Measurements from ENCODE around the gene PGLYRP4. TPM values are rescaled to one million over a fixed set of nuclear protein-coding genes. Genes with fewer than 3 reads are reported as not detected.

The PGLYRP4 gene
- polyA plus RNA-seq, 3 donors = not detected

- Mint-ChIP-seq H3K4me1 (peaks cover 70% of the 10 kb centered on the region), H3K27ac (peak overlapping the region; percentile 97 to 99 (median 98)), H3K9me3 (peaks cover 17 to 24% (median 20%) of the 10 kb centered on the region in 7 donors), H3K27me3 (ENCODE audit: low read depth in 3 of 3) (no peaks in the 10 kb centered on the region), H3K4me3 (peak overlapping the region in 1 of 2 donors; percentile 39), H3K36me3 (peaks cover 10 to 17% of the 10 kb centered on the region in 2 donors)
- Histone ChIP-seq H3K9me3 (replicated peaks in 1 of 2; ENCODE audit: control insufficient read depth in 1 of 2, insufficient read depth in 1 of 2, low read length in 2 of 2) (peaks cover 0 to 7% of the 10 kb centered on the region in 2 donors), H3K9ac (ENCODE audit: insufficient read depth, low read length, poor library complexity, severe bottlenecking) (peak overlapping the region; percentile 15), H3K4me1 (ENCODE audit: control insufficient read depth in 1 of 2, insufficient read depth in 2 of 2, low read length in 2 of 2) (peaks cover 59 to 67% of the 10 kb centered on the region in 2 donors), H3K4me3 (replicated peaks in 1 of 3; ENCODE audit: low read depth in 2 of 3, low read length in 3 of 3) (peak overlapping the region in 1 of 3 experiments; percentile 52), H3K36me3 (replicated peaks in 1 of 2; ENCODE audit: control insufficient read depth in 1 of 2, insufficient read depth in 2 of 2, low read length in 2 of 2) (no peaks in the 10 kb centered on the region), H3K27me3 (ENCODE audit: control insufficient read depth in 2 of 2, insufficient read depth in 2 of 2, low read length in 2 of 2) (no peaks in the 10 kb centered on the region), H4K20me1 (ENCODE audit: insufficient read depth, low read length) (peaks cover under 1% of the 10 kb centered on the region), H3K79me2 (ENCODE audit: insufficient read depth, low read length) (peaks cover 29% of the 10 kb centered on the region), H2AFZ (ENCODE audit: insufficient read depth, low read depth, low read length, poor library complexity, severe bottlenecking) (no peak overlapping the region), H3K4me2 (replicated peaks; ENCODE audit: extremely low read depth, low read length, poor library complexity, severe bottlenecking) (peak overlapping the region; percentile 64), H3K27ac (ENCODE audit: low read depth in 1 of 2, low read length in 2 of 2) (peak overlapping the region; percentile 72 to 88)
- TF ChIP-seq CTCF (IDR thresholded peaks at IDR 0.05) = no peak
- intact Hi-C loops (cut with micrococcal nuclease) = no loop called here
- DNase-seq = peak in 2 of 3 donors; percentile 63 to 84
- 100% methylated on average over 1 of the region's 4 CpGs for WGBS (ENCODE audit: insufficient coverage)
Observed at GRCh38 chr1:153384958-153385580, 36.4 kb upstream of the PGLYRP4 start.

GRCh38 chr1:153380711-153381110 lies 32.1 kb upstream of the PGLYRP4 start:
- no peaks in the 10 kb centered on the region for H3K36me3 ChIP-seq (replicated peaks in 1 of 2; ENCODE audit: control insufficient read depth in 1 of 2, insufficient read depth in 2 of 2, low read length in 2 of 2)
- H3K9ac ChIP-seq (ENCODE audit: insufficient read depth, low read length, poor library complexity, severe bottlenecking) = no peak overlapping the region
- no peak overlapping the region for H3K4me3 ChIP-seq (replicated peaks in 1 of 3; ENCODE audit: low read depth in 2 of 3, low read length in 3 of 3)
- no peak for TF ChIP-seq CTCF (IDR thresholded peaks at IDR 0.05)
- no peak overlapping the region for H3K27ac ChIP-seq (ENCODE audit: low read depth in 1 of 2, low read length in 2 of 2)
- no peaks in the 10 kb centered on the region for H3K27me3 ChIP-seq (ENCODE audit: control insufficient read depth in 2 of 2, insufficient read depth in 2 of 2, low read length in 2 of 2)
- Mint-ChIP-seq H3K27ac (no peak overlapping the region), H3K4me3 (no peak overlapping the region), H3K27me3 (ENCODE audit: low read depth in 3 of 3) (no peaks in the 10 kb centered on the region), H3K9me3 (peaks cover 17 to 23% (median 20%) of the 10 kb centered on the region in 7 donors), H3K4me1 (peaks cover 66% of the 10 kb centered on the region), H3K36me3 (peaks cover 8 to 11% of the 10 kb centered on the region in 2 donors)
- 96% methylated on average over 13 of the region's 23 CpGs for WGBS (ENCODE audit: insufficient coverage)
- peaks cover 37% of the 10 kb centered on the region for H3K79me2 ChIP-seq (ENCODE audit: insufficient read depth, low read length)
- H3K9me3 ChIP-seq (replicated peaks in 1 of 2; ENCODE audit: control insufficient read depth in 1 of 2, insufficient read depth in 1 of 2, low read length in 2 of 2) = peaks cover 0 to 7% of the 10 kb centered on the region in 2 donors
- peaks cover 56 to 67% of the 10 kb centered on the region in 2 donors for H3K4me1 ChIP-seq (ENCODE audit: control insufficient read depth in 1 of 2, insufficient read depth in 2 of 2, low read length in 2 of 2)
- DNase-seq = no peak
- no peak overlapping the region for H3K4me2 ChIP-seq (replicated peaks; ENCODE audit: extremely low read depth, low read length, poor library complexity, severe bottlenecking)
- H4K20me1 ChIP-seq (ENCODE audit: insufficient read depth, low read length) = no peaks in the 10 kb centered on the region
- no peak overlapping the region for H2AFZ ChIP-seq (ENCODE audit: insufficient read depth, low read depth, low read length, poor library complexity, severe bottlenecking)
- intact Hi-C loops (cut with micrococcal nuclease) = no loop called here

Measured in CD14-positive monocyte (primary cell).